ENCODE data around the gene CHIT1.

CHIT1 gene

GRCh38 chr1:203182387-203182953 lies 47.0 kb downstream of the CHIT1 start:
- Histone ChIP-seq H3K14ac (ENCODE audit: low read length) (no peak overlapping the region), H3K18ac (ENCODE audit: low read length) (no peak overlapping the region), H4K8ac (ENCODE audit: low read depth, low read length) (no peak overlapping the region), H3K4ac (ENCODE audit: low read length) (no peak overlapping the region), H3K4me1 (ENCODE audit: control insufficient read depth in 2 of 2, insufficient read depth in 1 of 2, low read depth in 1 of 2, low read length in 2 of 2) (peaks cover 30 to 47% of the 10 kb centered on the region in 2 donors), H3K79me1 (ENCODE audit: low read depth, low read length) (no peaks in the 10 kb centered on the region), H2AK5ac (ENCODE audit: low read depth, low read length) (no peak overlapping the region), H3K4me2 (ENCODE audit: insufficient read depth, low read length, poor library complexity, severe bottlenecking) (no peak overlapping the region), H2BK12ac (ENCODE audit: low read length) (no peak overlapping the region), H4K91ac (ENCODE audit: low read depth, low read length, poor library complexity) (no peak overlapping the region), H3K36me3 (replicated peaks in 1 of 2; ENCODE audit: control insufficient read depth in 2 of 2, insufficient read depth in 2 of 2, low read length in 2 of 2) (no peaks in the 10 kb centered on the region), H2BK15ac (ENCODE audit: low read length) (peak overlapping the region; percentile 63), H2BK5ac (ENCODE audit: low read length) (no peak overlapping the region), H3K9ac (ENCODE audit: low read depth, low read length, poor library complexity) (no peak overlapping the region), H3K27me3 (ENCODE audit: control insufficient read depth in 3 of 3, insufficient read depth in 3 of 3, low read depth in 1 of 3, low read length in 3 of 3) (peaks cover 0 to 3% (median 0%) of the 10 kb centered on the region in 3 experiments), H3K9me3 (replicated peaks in 1 of 2; ENCODE audit: control insufficient read depth in 2 of 2, insufficient read depth in 1 of 2, low read depth in 1 of 2, low read length in 2 of 2) (no peaks in the 10 kb centered on the region), H2BK120ac (ENCODE audit: low read depth, low read length) (no peak overlapping the region), H2AFZ (ENCODE audit: low read length) (no peak overlapping the region), H3K4me3 (ENCODE audit: low read length in 2 of 2) (no peak overlapping the region), H3K23ac (ENCODE audit: low read depth, low read length, poor library complexity) (no peak overlapping the region), H3K27ac (replicated peaks; ENCODE audit: low read length) (no peak overlapping the region)
- DNase-seq (ENCODE audit: low spot score), result no peak
- WGBS, 2 donors (ENCODE audit: extremely low coverage in 2 of 2, insufficient read length in 2 of 2, insufficient replicate concordance in 1 of 2), result no CpG with 5 or more reads among the region's 7 CpGs

- H3K79me1 ChIP-seq (ENCODE audit: low read depth, low read length), result no peaks in the 10 kb centered on the region
These were observed 47.7 kb downstream of the CHIT1 start for GRCh38 chr1:203181586-203182386.

GRCh38 chr1:203180611-203181330 lies 48.7 kb downstream of the CHIT1 start:
- peaks cover 20 to 38% of the 10 kb centered on the region in 2 donors for H3K4me1 ChIP-seq (ENCODE audit: control insufficient read depth in 2 of 2, insufficient read depth in 1 of 2, low read depth in 1 of 2, low read length in 2 of 2)
- no CpG with 5 or more reads among the region's 11 CpGs for whole genome bisulfite sequencing, 2 donors (ENCODE audit: extremely low coverage in 2 of 2, insufficient read length in 2 of 2, insufficient replicate concordance in 1 of 2)
- H3K4me2 ChIP-seq (ENCODE audit: insufficient read depth, low read length, poor library complexity, severe bottlenecking), result no peak overlapping the region
- H2BK5ac ChIP-seq (ENCODE audit: low read length), result no peak overlapping the region
- H3K9ac ChIP-seq (ENCODE audit: low read depth, low read length, poor library complexity), result no peak overlapping the region
- DNase-seq (ENCODE audit: low spot score), result no peak
- H4K91ac ChIP-seq (ENCODE audit: low read depth, low read length, poor library complexity), result no peak overlapping the region
- no peak overlapping the region for H3K23ac ChIP-seq (ENCODE audit: low read depth, low read length, poor library complexity)
- H2AK5ac ChIP-seq (ENCODE audit: low read depth, low read length), result peak overlapping the region; percentile 83
- H3K18ac ChIP-seq (ENCODE audit: low read length), result peak overlapping the region; percentile 32
- H3K4me3 ChIP-seq (ENCODE audit: low read length in 2 of 2), result no peak overlapping the region
- peak overlapping the region; percentile 24 for H2BK12ac ChIP-seq (ENCODE audit: low read length)
- no peak overlapping the region for H2BK15ac ChIP-seq (ENCODE audit: low read length)
- no peak overlapping the region for H2BK120ac ChIP-seq (ENCODE audit: low read depth, low read length)
- H2AFZ ChIP-seq (ENCODE audit: low read length), result no peak overlapping the region
- H3K14ac ChIP-seq (ENCODE audit: low read length), result no peak overlapping the region
- no peak overlapping the region for H4K8ac ChIP-seq (ENCODE audit: low read depth, low read length)
- H3K79me1 ChIP-seq (ENCODE audit: low read depth, low read length), result no peaks in the 10 kb centered on the region
- peaks cover 0 to 13% (median 0%) of the 10 kb centered on the region in 3 experiments for H3K27me3 ChIP-seq (ENCODE audit: control insufficient read depth in 3 of 3, insufficient read depth in 3 of 3, low read depth in 1 of 3, low read length in 3 of 3)
- H3K27ac ChIP-seq (replicated peaks; ENCODE audit: low read length), result no peak overlapping the region
- no peak overlapping the region for H3K4ac ChIP-seq (ENCODE audit: low read length)
- no peaks in the 10 kb centered on the region for H3K36me3 ChIP-seq (replicated peaks in 1 of 2; ENCODE audit: control insufficient read depth in 2 of 2, insufficient read depth in 2 of 2, low read length in 2 of 2)
- no peaks in the 10 kb centered on the region for H3K9me3 ChIP-seq (replicated peaks in 1 of 2; ENCODE audit: control insufficient read depth in 2 of 2, insufficient read depth in 1 of 2, low read depth in 1 of 2, low read length in 2 of 2)

More at GRCh38 chr1:203181586-203182386, 47.7 kb downstream of the CHIT1 start:
- no peaks in the 10 kb centered on the region for H3K9me3 ChIP-seq (replicated peaks in 1 of 2; ENCODE audit: control insufficient read depth in 2 of 2, insufficient read depth in 1 of 2, low read depth in 1 of 2, low read length in 2 of 2)
- H3K27ac ChIP-seq (replicated peaks; ENCODE audit: low read length), result no peak overlapping the region
- H2AFZ ChIP-seq (ENCODE audit: low read length), result no peak overlapping the region
- no peak overlapping the region for H2AK5ac ChIP-seq (ENCODE audit: low read depth, low read length)
- H4K91ac ChIP-seq (ENCODE audit: low read depth, low read length, poor library complexity), result no peak overlapping the region
- H2BK15ac ChIP-seq (ENCODE audit: low read length), result no peak overlapping the region
- no CpG with 5 or more reads among the region's 10 CpGs for WGBS, 2 donors (ENCODE audit: extremely low coverage in 2 of 2, insufficient read length in 2 of 2, insufficient replicate concordance in 1 of 2)
- peak overlapping the region; percentile 73 for H3K18ac ChIP-seq (ENCODE audit: low read length)
- H3K4me3 ChIP-seq (ENCODE audit: low read length in 2 of 2), result no peak overlapping the region
- H3K36me3 ChIP-seq (replicated peaks in 1 of 2; ENCODE audit: control insufficient read depth in 2 of 2, insufficient read depth in 2 of 2, low read length in 2 of 2), result no peaks in the 10 kb centered on the region
- H2BK120ac ChIP-seq (ENCODE audit: low read depth, low read length), result no peak overlapping the region
- no peak for DNase-seq (ENCODE audit: low spot score)
- H3K27me3 ChIP-seq (ENCODE audit: control insufficient read depth in 3 of 3, insufficient read depth in 3 of 3, low read depth in 1 of 3, low read length in 3 of 3), result peaks cover 0 to 9% (median 0%) of the 10 kb centered on the region in 3 experiments
- no peak overlapping the region for H3K23ac ChIP-seq (ENCODE audit: low read depth, low read length, poor library complexity)
- no peak overlapping the region for H3K4me2 ChIP-seq (ENCODE audit: insufficient read depth, low read length, poor library complexity, severe bottlenecking)
- no peak overlapping the region for H3K14ac ChIP-seq (ENCODE audit: low read length)
- no peak overlapping the region for H3K4ac ChIP-seq (ENCODE audit: low read length)
- H2BK5ac ChIP-seq (ENCODE audit: low read length), result no peak overlapping the region
- no peak overlapping the region for H2BK12ac ChIP-seq (ENCODE audit: low read length)
- no peak overlapping the region for H4K8ac ChIP-seq (ENCODE audit: low read depth, low read length)
- peaks cover 26 to 46% of the 10 kb centered on the region in 2 donors for H3K4me1 ChIP-seq (ENCODE audit: control insufficient read depth in 2 of 2, insufficient read depth in 1 of 2, low read depth in 1 of 2, low read length in 2 of 2)
- H3K9ac ChIP-seq (ENCODE audit: low read depth, low read length, poor library complexity), result no peak overlapping the region

- no peak for DNase-seq (ENCODE audit: low spot score)
- Histone ChIP-seq H3K4me1 (ENCODE audit: control insufficient read depth in 2 of 2, insufficient read depth in 1 of 2, low read depth in 1 of 2, low read length in 2 of 2) (peaks cover 17 to 34% of the 10 kb centered on the region in 2 donors), H3K9ac (ENCODE audit: low read depth, low read length, poor library complexity) (no peak overlapping the region), H3K27me3 (ENCODE audit: control insufficient read depth in 3 of 3, insufficient read depth in 3 of 3, low read depth in 1 of 3, low read length in 3 of 3) (peaks cover 0 to 9% (median 0%) of the 10 kb centered on the region in 3 experiments), H3K18ac (ENCODE audit: low read length) (peak overlapping the region; percentile 86), H2BK5ac (ENCODE audit: low read length) (peak overlapping the region; percentile 25), H3K4me3 (ENCODE audit: low read length in 2 of 2) (no peak overlapping the region), H2AFZ (ENCODE audit: low read length) (no peak overlapping the region), H3K79me1 (ENCODE audit: low read depth, low read length) (no peaks in the 10 kb centered on the region), H4K8ac (ENCODE audit: low read depth, low read length) (no peak overlapping the region), H2BK12ac (ENCODE audit: low read length) (peak overlapping the region; percentile 68), H3K4me2 (ENCODE audit: insufficient read depth, low read length, poor library complexity, severe bottlenecking) (no peak overlapping the region), H3K23ac (ENCODE audit: low read depth, low read length, poor library complexity) (peak overlapping the region; percentile 18), H2BK15ac (ENCODE audit: low read length) (peak overlapping the region; percentile 90), H3K14ac (ENCODE audit: low read length) (peak overlapping the region; percentile 22), H3K9me3 (replicated peaks in 1 of 2; ENCODE audit: control insufficient read depth in 2 of 2, insufficient read depth in 1 of 2, low read depth in 1 of 2, low read length in 2 of 2) (no peaks in the 10 kb centered on the region), H3K4ac (ENCODE audit: low read length) (no peak overlapping the region), H2BK120ac (ENCODE audit: low read depth, low read length) (peak overlapping the region; percentile 73), H3K27ac (replicated peaks; ENCODE audit: low read length) (no peak overlapping the region), H4K91ac (ENCODE audit: low read depth, low read length, poor library complexity) (no peak overlapping the region), H2AK5ac (ENCODE audit: low read depth, low read length) (peak overlapping the region; percentile 85), H3K36me3 (replicated peaks in 1 of 2; ENCODE audit: control insufficient read depth in 2 of 2, insufficient read depth in 2 of 2, low read length in 2 of 2) (no peaks in the 10 kb centered on the region)
- WGBS, 2 donors (ENCODE audit: extremely low coverage in 2 of 2, insufficient read length in 2 of 2, insufficient replicate concordance in 1 of 2), result no CpG with 5 or more reads among the region's 10 CpGs
These were observed 49.8 kb downstream of the CHIT1 start for GRCh38 chr1:203179667-203180005.

Data from neuronal stem cell (in vitro differentiated cells).